Effector memory CD4-positive, alpha-beta T cell (primary cell): ENCODE measurements around the gene MEDAG.

Experiments used
- DNase-seq, 3 donors: peaks; one replicate each; pipeline ENCODE4 v3.0.0-alpha.2; 2020
- H3K27ac ChIP-seq: 2 replicates; pipeline ENCODE4 v1.7.0; 2013; ENCODE audit warnings: mild to moderate bottlenecking, low read length, moderate library complexity; ENCODE audit not compliant: insufficient read depth, poor library complexity, severe bottlenecking
- H3K27me3 ChIP-seq: replicated peaks from 2 replicates; pipeline ENCODE4 v1.7.0; 2013; ENCODE audit warnings: mild to moderate bottlenecking, low read length; ENCODE audit not compliant: insufficient read depth, control insufficient read depth, poor library complexity, severe bottlenecking
- H3K36me3 ChIP-seq: 2 replicates; pipeline ENCODE4 v1.7.0; 2013; ENCODE audit warnings: mild to moderate bottlenecking, low read length, moderate library complexity; ENCODE audit not compliant: control insufficient read depth, insufficient read depth
- H3K4me1 ChIP-seq: 2 replicates; pipeline ENCODE4 v1.7.0; 2013; ENCODE audit warnings: low read length, mild to moderate bottlenecking; ENCODE audit not compliant: control insufficient read depth, insufficient read depth, poor library complexity, severe bottlenecking
- H3K4me3 ChIP-seq: 2 replicates; pipeline ENCODE4 v1.7.0; 2013; ENCODE audit warnings: low read length, low read depth, mild to moderate bottlenecking; ENCODE audit not compliant: insufficient read depth, poor library complexity, severe bottlenecking
- H3K9me3 ChIP-seq: 2 replicates; pipeline ENCODE4 v1.7.0; 2013; ENCODE audit warnings: mild to moderate bottlenecking, low read length, moderate library complexity; ENCODE audit not compliant: control insufficient read depth

Gene MEDAG

DNA sequence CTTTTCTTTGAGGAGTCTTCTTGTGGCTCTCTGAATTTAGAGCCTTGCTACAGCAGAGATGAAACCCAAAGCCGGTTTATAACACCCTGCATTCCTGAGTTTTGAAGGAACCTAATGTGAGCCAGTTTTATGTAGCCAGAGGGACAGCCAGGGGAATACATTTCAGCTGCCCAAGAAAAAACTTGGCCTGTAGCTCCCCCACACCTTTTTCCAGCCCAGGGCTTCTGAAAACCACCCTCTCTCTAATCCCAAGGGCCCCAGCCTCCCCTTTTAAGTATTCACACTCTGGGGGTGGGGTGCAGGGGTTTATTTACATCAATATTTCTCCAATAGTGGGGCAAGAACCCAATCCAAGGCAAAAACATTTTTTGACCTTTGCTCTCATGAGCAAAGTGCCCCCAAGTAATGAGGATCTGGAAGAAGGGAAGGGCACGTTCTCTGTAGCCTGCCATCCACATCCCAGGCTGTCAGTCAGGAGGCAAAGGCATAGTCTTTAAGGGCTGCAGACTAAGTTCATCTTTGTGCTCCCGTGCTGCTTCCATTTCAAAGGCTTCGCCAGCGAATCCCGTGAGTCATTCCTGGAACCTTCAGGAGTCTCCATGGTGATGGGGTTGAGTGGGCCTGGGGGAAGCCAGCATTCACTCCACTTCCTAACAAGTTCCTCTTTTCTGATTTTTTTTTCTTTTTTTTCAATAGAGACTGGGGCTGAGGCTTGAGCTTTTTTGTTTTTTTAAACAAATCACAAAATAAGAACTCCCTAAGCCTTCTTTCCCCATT lies 33.2 kb upstream of the MEDAG start:
- Histone ChIP-seq H3K27me3 (no peaks in the 10 kb centered on the region), H3K9me3 (no peaks in the 10 kb centered on the region), H3K36me3 (no peaks in the 10 kb centered on the region), H3K27ac (no peak overlapping the region), H3K4me1 (no peaks in the 10 kb centered on the region), H3K4me3 (no peak overlapping the region)
- no peak for DNase-seq

DNA sequence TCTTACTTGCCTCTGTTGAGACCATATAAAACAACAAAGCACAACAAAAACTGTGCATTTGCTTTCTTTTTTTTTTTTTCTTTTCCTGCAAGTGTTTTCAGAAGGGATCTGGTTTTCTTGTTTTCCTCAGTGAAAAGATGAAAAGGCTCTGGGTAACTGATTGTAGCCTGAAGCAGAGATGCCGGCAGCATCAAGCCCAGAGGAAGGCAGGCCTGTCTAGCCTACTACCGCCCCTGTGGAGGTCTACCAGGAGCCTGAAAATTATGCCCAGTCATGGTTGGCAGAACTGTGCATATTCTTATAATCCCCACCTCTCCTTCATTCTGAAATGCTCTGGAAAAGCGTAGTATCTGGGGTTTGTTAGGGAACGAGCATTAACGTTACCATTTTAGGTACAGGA lies 32.6 kb upstream of the MEDAG start:
- no peak for DNase-seq
- Histone ChIP-seq H3K27ac (no peak overlapping the region), H3K4me1 (no peaks in the 10 kb centered on the region), H3K4me3 (no peak overlapping the region), H3K9me3 (no peaks in the 10 kb centered on the region), H3K27me3 (no peaks in the 10 kb centered on the region), H3K36me3 (no peaks in the 10 kb centered on the region)

DNA sequence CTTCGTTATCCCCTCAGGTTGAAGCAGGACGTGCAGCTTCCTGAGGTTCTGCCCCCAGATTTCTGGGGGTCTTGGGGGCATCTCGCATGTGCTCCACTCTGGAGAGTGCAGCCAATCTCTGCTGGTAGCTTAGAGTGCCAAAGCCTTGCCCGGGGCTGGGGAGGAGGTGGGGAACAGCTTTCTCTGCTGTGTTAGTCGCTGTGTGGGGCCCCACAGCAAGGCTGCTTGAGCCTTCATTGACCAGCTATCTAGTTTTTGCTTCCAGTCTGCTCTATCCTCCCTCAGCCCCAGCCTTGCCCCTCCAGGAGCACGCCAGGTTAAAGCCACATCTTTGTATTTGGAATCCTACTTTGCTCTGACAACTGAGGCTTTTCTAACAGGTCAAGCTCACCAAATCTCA lies 32.0 kb upstream of the MEDAG start:
- H3K27ac ChIP-seq = no peak overlapping the region
- no peaks in the 10 kb centered on the region for H3K27me3 ChIP-seq

DNA sequence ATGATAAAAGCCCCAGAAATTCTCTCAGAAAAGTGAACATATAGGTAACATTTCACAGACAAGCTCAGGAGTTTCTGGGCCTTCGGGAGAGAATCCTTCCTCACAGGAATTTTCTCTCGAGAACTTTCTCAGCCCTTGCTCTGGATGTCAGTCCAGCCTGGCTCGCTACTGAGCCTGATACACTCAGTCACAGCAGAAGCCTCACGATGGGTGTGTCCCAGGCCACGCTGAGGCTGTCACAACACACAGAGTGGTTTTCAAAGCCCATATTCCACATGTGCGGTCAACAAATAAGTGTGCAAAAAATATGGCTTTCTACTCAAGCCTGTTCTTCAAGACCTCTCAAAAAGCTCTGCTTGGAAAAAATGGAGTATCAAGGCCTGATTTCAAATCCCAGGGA lies 31.5 kb upstream of the MEDAG start:
- no peaks in the 10 kb centered on the region for H3K36me3 ChIP-seq
- no peak overlapping the region for H3K27ac ChIP-seq

More for the DNA sequence above, 32.0 kb upstream of the MEDAG start:
- Histone ChIP-seq H3K9me3 (no peaks in the 10 kb centered on the region), H3K4me1 (no peaks in the 10 kb centered on the region), H3K4me3 (no peak overlapping the region), H3K36me3 (no peaks in the 10 kb centered on the region)
- no peak for DNase-seq

DNA sequence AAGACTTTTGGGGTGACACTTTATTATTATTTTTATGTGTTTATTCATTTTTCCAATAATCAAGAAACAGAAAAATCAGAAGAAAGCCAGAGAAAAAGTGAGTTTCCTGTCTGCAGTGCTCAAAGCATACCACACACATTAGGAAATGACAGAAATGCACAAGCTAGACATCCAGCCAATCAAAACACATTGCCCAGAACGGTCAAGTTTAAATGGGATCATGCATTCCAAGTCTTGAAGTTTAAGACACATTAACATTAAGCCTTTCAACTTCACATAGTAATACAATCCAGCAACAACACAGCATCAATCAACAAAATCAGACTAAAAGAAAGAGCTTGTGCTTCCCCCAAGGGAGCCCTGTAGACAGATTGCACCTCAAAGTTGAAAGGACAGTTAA lies 28.7 kb upstream of the MEDAG start:
- DNase-seq = no peak
- H3K9me3 ChIP-seq = no peaks in the 10 kb centered on the region
- no peaks in the 10 kb centered on the region for H3K4me1 ChIP-seq
- H3K27me3 ChIP-seq = no peaks in the 10 kb centered on the region
- H3K27ac ChIP-seq = no peak overlapping the region
- H3K36me3 ChIP-seq = no peaks in the 10 kb centered on the region
- no peak overlapping the region for H3K4me3 ChIP-seq

More for the DNA sequence above, 31.5 kb upstream of the MEDAG start:
- Histone ChIP-seq H3K4me3 (no peak overlapping the region), H3K9me3 (no peaks in the 10 kb centered on the region), H3K4me1 (no peaks in the 10 kb centered on the region), H3K27me3 (no peaks in the 10 kb centered on the region)
- no peak for DNase-seq

- Histone ChIP-seq H3K36me3 (no peaks in the 10 kb centered on the region), H3K4me1 (no peaks in the 10 kb centered on the region), H3K27ac (no peak overlapping the region), H3K4me3 (no peak overlapping the region), H3K9me3 (no peaks in the 10 kb centered on the region), H3K27me3 (no peaks in the 10 kb centered on the region)
- DNase-seq = no peak
These were observed 25.8 kb upstream of the MEDAG start for GRCh38 chr13:30880151-30880855.

DNA sequence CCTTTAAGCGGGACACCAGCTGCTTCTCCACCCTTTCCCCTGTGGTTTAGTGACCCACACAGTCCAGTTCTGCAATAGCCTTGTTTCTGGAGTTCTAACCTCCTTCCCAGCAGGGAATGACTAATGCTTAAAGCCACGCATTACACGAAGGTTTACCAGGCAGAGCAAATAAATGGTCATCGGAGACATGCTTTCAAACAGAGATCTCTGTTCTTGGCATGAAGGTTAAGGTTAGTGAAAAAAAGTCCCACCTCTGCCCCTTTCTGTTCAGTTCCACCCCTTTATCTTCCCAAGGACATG lies 25.3 kb upstream of the MEDAG start:
- Histone ChIP-seq H3K4me1 (no peaks in the 10 kb centered on the region), H3K4me3 (no peak overlapping the region), H3K27me3 (no peaks in the 10 kb centered on the region), H3K36me3 (no peaks in the 10 kb centered on the region), H3K27ac (no peak overlapping the region), H3K9me3 (no peaks in the 10 kb centered on the region)
- no peak for DNase-seq

GRCh38 chr13:30881191-30881651 lies 24.9 kb upstream of the MEDAG start:
- Histone ChIP-seq H3K27me3 (no peaks in the 10 kb centered on the region), H3K4me3 (no peak overlapping the region), H3K4me1 (no peaks in the 10 kb centered on the region), H3K27ac (no peak overlapping the region), H3K9me3 (no peaks in the 10 kb centered on the region), H3K36me3 (no peaks in the 10 kb centered on the region)
- no peak for DNase-seq

DNA sequence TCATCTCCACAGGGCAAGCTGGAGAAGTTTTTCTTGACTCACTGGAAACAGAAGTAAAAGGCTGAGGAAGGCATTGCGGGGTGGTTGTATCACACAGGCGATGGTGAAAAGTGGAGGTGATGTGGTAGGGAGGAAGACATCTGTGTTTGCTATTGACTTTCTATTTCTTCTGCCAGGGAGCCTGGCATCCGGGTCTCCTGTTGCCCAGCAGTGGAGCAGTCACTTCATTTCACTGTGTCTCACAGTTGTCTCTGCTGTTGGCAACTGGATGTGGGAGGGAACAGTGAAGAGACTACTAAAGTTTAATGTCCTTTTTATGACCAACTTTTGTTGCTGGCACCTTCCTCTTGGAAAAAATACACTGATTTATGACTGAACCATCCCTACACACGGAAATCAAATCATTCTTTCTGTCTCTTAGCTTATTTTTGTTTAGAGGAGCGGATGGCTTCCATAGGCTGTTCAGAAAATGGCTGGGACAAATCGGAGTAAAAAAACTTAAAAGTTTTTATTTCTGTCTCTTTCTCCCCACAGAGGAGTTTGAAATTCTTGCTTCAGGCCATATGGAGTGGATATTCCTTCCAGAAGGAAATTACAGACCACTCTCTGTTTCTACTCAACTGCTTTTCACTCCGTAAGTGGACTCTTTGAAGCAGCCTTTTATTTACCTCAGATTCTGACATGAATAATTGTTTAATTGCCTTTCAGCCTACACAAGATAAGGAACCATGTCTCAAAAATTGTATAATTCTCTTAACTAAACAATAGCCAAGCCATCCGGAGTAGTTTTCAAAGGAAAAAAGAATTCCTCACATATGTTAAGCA lies 23.8 kb upstream of the MEDAG start:
- no peaks in the 10 kb centered on the region for H3K27me3 ChIP-seq
- H3K9me3 ChIP-seq = no peaks in the 10 kb centered on the region
- DNase-seq = no peak
- no peaks in the 10 kb centered on the region for H3K36me3 ChIP-seq
- no peak overlapping the region for H3K27ac ChIP-seq
- H3K4me3 ChIP-seq = no peak overlapping the region
- no peaks in the 10 kb centered on the region for H3K4me1 ChIP-seq
